A549 (cell line): ENCODE results near the gene CHD1. TPM values are rescaled to one million over a fixed set of nuclear protein-coding genes. Genes with fewer than 3 reads are reported as not detected.

Experiments used
- ATAC-seq, 2 experiments: fragments of 200-7000 bp in 1 of 2; fragments of >200 bp in 1 of 2; cut with Nextera tagmentation in 1 of 2; cut with Tn5 transposase in 1 of 2; 3 replicates each; pipeline versions ENCODE4 v1.8.0 to v1.9.1; 2018 to 2020; ENCODE audit warnings: mild to moderate bottlenecking in 1 of 2, moderate library complexity in 1 of 2
- CTCF ChIA-PET: fragments of 300-600 bp; sonication (Branson Sonifier 250); formaldehyde crosslinking; extraction: SDS; loops from one replicate; lab custom pipeline; 2021; ENCODE audit warnings: antibody characterized with exemption, inconsistent platforms; lab: Yijun Ruan, JAX
- POLR2A ChIA-PET: fragments of 350-600 bp; formaldehyde crosslinking; extraction: SDS; loops from one replicate; lab custom pipeline; 2021; ENCODE audit warnings: antibody characterized with exemption, inconsistent platforms; lab: Yijun Ruan, JAX
- DNase-seq, 2 experiments: peaks; one replicate each; pipeline versions ENCODE4 v3.0.0 to v3.0.0-alpha.2; 2011 to 2016; ENCODE audit warnings: low read depth in 1 of 2, low spot score in 1 of 2
- FAIRE-seq: peaks from 2 replicates; lab custom pipeline; 2011; peaks lifted over from hg19 to GRCh38; lab: Jason Lieb, UNC
- H3K27ac ChIP-seq, 2 experiments: fragments of >200 bp; sonication (Bioruptor Twin); formaldehyde crosslinking; 3 replicates each; pipeline ENCODE4 v1.5.1; 2016 to 2017
- H3K4me1 ChIP-seq: fragments of >200 bp; sonication (Bioruptor Twin); formaldehyde crosslinking; 3 replicates; pipeline ENCODE4 v1.6.1; 2016
- H3K4me2 ChIP-seq: fragments of >200 bp; sonication (Bioruptor Twin); formaldehyde crosslinking; 3 replicates; pipeline ENCODE4 v1.6.1; 2016
- H3K4me3 ChIP-seq: fragments of >200 bp; sonication (Bioruptor Twin); formaldehyde crosslinking; 3 replicates; pipeline ENCODE4 v1.5.1; 2016
- H3K9me3 ChIP-seq: fragments of >200 bp; sonication (Bioruptor Twin); formaldehyde crosslinking; 3 replicates; pipeline ENCODE4 v1.6.1; 2016
- CEBPB ChIP-seq, 2 experiments: fragments of >200 bp in 1 of 2; sonication (Bioruptor Twin) in 1 of 2; formaldehyde crosslinking in 1 of 2; IDR thresholded peaks; 2 replicates each; pipeline ENCODE4 v1.6.1; 2012 to 2016
- E2F6 ChIP-seq: IDR thresholded peaks from 2 replicates; pipeline ENCODE4 v1.6.1; 2012; ENCODE audit warnings: low read depth, borderline replicate concordance
- EHMT2 ChIP-seq: fragments of 200-600 bp; sonication (generic); IDR thresholded peaks from 2 replicates; pipeline ENCODE4 v1.6.1; 2016; ENCODE audit warnings: antibody characterized with exemption, low read depth, mild to moderate bottlenecking, moderate library complexity
- ESRRA ChIP-seq: fragments of 150-350 bp; IDR thresholded peaks from 2 replicates; pipeline ENCODE4 v1.6.1; 2014; ENCODE audit warnings: mild to moderate bottlenecking, low read length, borderline replicate concordance
- FOSL2 ChIP-seq, 2 experiments: fragments of 450-650 bp in 1 of 2; fragments of >200 bp in 1 of 2; sonication (Bioruptor Twin) in 1 of 2; formaldehyde crosslinking; IDR thresholded peaks; 2 replicates each; pipeline versions ENCODE4 v1.5.0 to v1.6.1; 2016 to 2020; ENCODE audit warnings: mild to moderate bottlenecking in 1 of 2, moderate library complexity in 1 of 2
- FOXS1 ChIP-seq: fragments of 250-450 bp; sonication (Bioruptor Pico); IDR thresholded peaks from 2 replicates; pipeline ENCODE4 v1.5.0; 2020; ENCODE audit warnings: mild to moderate bottlenecking, moderate library complexity
- HEYL ChIP-seq: fragments of 250-450 bp; sonication (Bioruptor Pico); IDR thresholded peaks from 2 replicates; pipeline ENCODE4 v1.8.0; 2021; ENCODE audit warnings: mild to moderate bottlenecking, moderate library complexity
- HMGXB4 ChIP-seq: fragments of 250-450 bp; sonication (Bioruptor Pico); IDR thresholded peaks from 2 replicates; pipeline ENCODE4 v1.5.0; 2021; ENCODE audit warnings: mild to moderate bottlenecking, moderate library complexity, borderline replicate concordance
- KDM5A ChIP-seq: fragments of 200-600 bp; sonication (generic); IDR thresholded peaks from 2 replicates; pipeline ENCODE4 v1.6.1; 2016; ENCODE audit warnings: antibody characterized with exemption, mild to moderate bottlenecking
- MAZ ChIP-seq: fragments of 150-350 bp; IDR thresholded peaks from 2 replicates; pipeline ENCODE4 v1.6.1; 2014; ENCODE audit warnings: antibody characterized with exemption, low read depth, low read length, borderline replicate concordance
- MYC ChIP-seq: IDR thresholded peaks from 2 replicates; pipeline ENCODE4 v1.6.1; 2012; ENCODE audit warnings: mild to moderate bottlenecking, inconsistent platforms, low read length, improper control_type of control experiment, borderline replicate concordance
- NPAS2 ChIP-seq: fragments of 250-450 bp; sonication (Bioruptor Pico); IDR thresholded peaks from 2 replicates; pipeline ENCODE4 v1.8.0; 2022; ENCODE audit warnings: mild to moderate bottlenecking, moderate library complexity, borderline replicate concordance
- PBX3 ChIP-seq: IDR thresholded peaks from 2 replicates; pipeline ENCODE4 v1.6.1; 2012
- PHF8 ChIP-seq: fragments of 200-600 bp; sonication (generic); IDR thresholded peaks from 2 replicates; pipeline ENCODE4 v1.6.1; 2016; ENCODE audit warnings: low read depth, mild to moderate bottlenecking, antibody characterized with exemption, moderate library complexity, borderline replicate concordance
- RAD21 ChIP-seq, 2 experiments: fragments of >200 bp in 1 of 2; sonication (Bioruptor Twin) in 1 of 2; formaldehyde crosslinking in 1 of 2; IDR thresholded peaks in 1 of 2; conservative IDR thresholded peaks in 1 of 2; 2 replicates in 1 of 2; 3 replicates in 1 of 2; pipeline ENCODE4 v1.6.1; 2012 to 2018; ENCODE audit warnings: inconsistent platforms in 1 of 2
- RARB ChIP-seq: fragments of 250-450 bp; sonication (Bioruptor Pico); IDR thresholded peaks from 2 replicates; pipeline ENCODE4 v1.8.0; 2021; ENCODE audit warnings: mild to moderate bottlenecking, moderate library complexity
- RFX5 ChIP-seq: fragments of 450-650 bp; IDR thresholded peaks from 2 replicates; pipeline ENCODE4 v1.7.1; 2014; ENCODE audit warnings: antibody characterized with exemption, mild to moderate bottlenecking, moderate library complexity
- RNF2 ChIP-seq: fragments of 200-600 bp; sonication (generic); IDR thresholded peaks from 2 replicates; pipeline ENCODE4 v1.6.1; 2016; ENCODE audit warnings: low read depth, mild to moderate bottlenecking, antibody characterized with exemption, moderate library complexity, borderline replicate concordance
- SMC3 ChIP-seq: fragments of >200 bp; sonication (Bioruptor Twin); formaldehyde crosslinking; IDR thresholded peaks from 3 replicates; pipeline ENCODE4 v1.6.1; 2018; ENCODE audit warnings: inconsistent platforms
- SREBF2 ChIP-seq: fragments of 450-650 bp; IDR thresholded peaks from 2 replicates; pipeline ENCODE4 v1.6.1; 2014; ENCODE audit warnings: mild to moderate bottlenecking, moderate library complexity
- WGBS: methylation state at CpG from one replicate; pipeline ENCODE4 v1.1.6; 2017; ENCODE audit errors: missing lambda C conversion rate; 5-methylcytosine and 5-hydroxymethylcytosine counted together
- polyA plus RNA-seq, 4 experiments: library from polyadenylated mRNA; depleted of rRNA in 3 of 4; stranded (reverse); fragments of >200 nt; fragmentation: RNase III in 1 of 4; extraction: RNeasy Plus Mini Kit Qiagen cat#74134 plus additional on column Dnase treatment in 1 of 4; gene quantifications; 2 replicates in 3 of 4; 3 replicates in 1 of 4; pipeline ENCODE4 v1.2.3, GENCODE V29; 2011 to 2017

Gene CHD1
- polyA plus RNA-seq, 2 of the 4 experiments (the other 2 are of a cell fraction): 25.9 to 53.9 TPM

GRCh38 chr5:98927242-98927988, 1.4 kb downstream of the CHD1 start:
- CTCF ChIA-PET: interaction anchor here (2.0 kb wide), 1 partner anchor 105 kb away, joined by 6 read pairs; no protein-coding TSS in a partner anchor
- peak overlapping the region; percentile 78 for H3K4me2 ChIP-seq
- POLR2A ChIA-PET: interaction anchor here (1.0 to 1.1 kb wide), 2 partner anchors 9 to 15 kb away, joined by 3 to 5 read pairs; no protein-coding TSS in a partner anchor
- FAIRE-seq (no peak), ATAC-seq (no peak)
- peak overlapping the region; percentile 79 for H3K4me3 ChIP-seq
- TF ChIP-seq MAZ (no peak), EHMT2 (no peak), MYC (no peak), HMGXB4 (CRISPR knock-in tag) (no peak), ESRRA (no peak), RNF2 (no peak), PHF8 (no peak), FOSL2 (IDR thresholded peaks at IDR 0.05) (no peak), FOSL2 (CRISPR knock-in tag; IDR thresholded peaks at IDR 0.05) (no peak), RAD21 (conservative IDR thresholded peaks at IDR 0.05 in 1 of 2, IDR thresholded peaks at IDR 0.05 in 1 of 2) (no peak), PBX3 (no peak), RFX5 (no peak), SREBF2 (no peak), NPAS2 (CRISPR knock-in tag) (no peak), RARB (CRISPR knock-in tag) (no peak), E2F6 (no peak), KDM5A (no peak), HEYL (no peak), CEBPB (IDR thresholded peaks at IDR 0.05) (no peak), FOXS1 (CRISPR knock-in tag) (no peak)
- TF ChIP-seq, all 56 proteins: peak for 0
- peaks cover 27% of the 10 kb centered on the region for H3K4me1 ChIP-seq
- H3K9me3 ChIP-seq: no peaks in the 10 kb centered on the region
- WGBS: 5% methylated on average over 14 of the region's 14 CpGs
- peak overlapping the region; percentile 96 to 98 for H3K27ac ChIP-seq
- DNase-seq: peak; percentile 14 to 43

GRCh38 chr5:98923966-98924365, 4.8 kb downstream of the CHD1 start:
- Histone ChIP-seq H3K9me3 (no peaks in the 10 kb centered on the region), H3K4me1 (peaks cover 19% of the 10 kb centered on the region), H3K4me2 (no peak overlapping the region), H3K4me3 (no peak overlapping the region), H3K27ac (no peak overlapping the region)
- DNase-seq: no peak
- POLR2A ChIA-PET: no interaction called here
- TF ChIP-seq SMC3: no peak
- FAIRE-seq: no peak
- CTCF ChIA-PET: interaction anchor here (0.8 to 1.7 kb wide), 3 partner anchors 13 to 137 kb away, joined by 3 to 4 read pairs (median 4); no protein-coding TSS in a partner anchor
- 94% methylated on average over 3 of the region's 3 CpGs for WGBS
- ATAC-seq: no peak
